ENCODE data around the gene NUP93. TPM values are rescaled to one million over a fixed set of nuclear protein-coding genes. Genes with fewer than 3 reads are reported as not detected.

Gene NUP93
- total RNA-seq, 2 donors from 2014 or later: 146 to 149 TPM

GRCh38 chr16:56777001-56777400 lies 47.1 kb downstream of the NUP93 start:
- 81 to 96% methylated on average over 5 of the region's 5 CpGs for WGBS, 2 experiments (ENCODE audit: insufficient coverage in 1 of 2, insufficient read length in 1 of 2)
- no peak for DNase-seq
- Mint-ChIP-seq H3K4me1 (peaks cover 72% of the 10 kb centered on the region), H3K27ac (peak overlapping the region; percentile 2), H3K36me3 (ENCODE audit: low read depth) (no peaks in the 10 kb centered on the region), H3K4me3 (no peak overlapping the region), H3K27me3 (ENCODE audit: insufficient read depth) (no peaks in the 10 kb centered on the region), H3K9me3 (no peaks in the 10 kb centered on the region)
- H3K27ac ChIP-seq (ENCODE audit: low read depth, low read length): no peak overlapping the region
- H3K4me3 ChIP-seq (ENCODE audit: low read length): no peak overlapping the region
- no peaks in the 10 kb centered on the region for H3K36me3 ChIP-seq (ENCODE audit: control insufficient read depth, insufficient read depth, low read length)
- no peaks in the 10 kb centered on the region for H3K27me3 ChIP-seq (ENCODE audit: control insufficient read depth, insufficient read depth, low read length, poor library complexity, severe bottlenecking)
- TF ChIP-seq CTCF (conservative IDR thresholded peaks at IDR 0.05): no peak
- H3K9ac ChIP-seq (ENCODE audit: extremely low read depth, low read length, poor library complexity, severe bottlenecking): no peak overlapping the region
- H3K9me3 ChIP-seq (ENCODE audit: control insufficient read depth, low read length): no peaks in the 10 kb centered on the region
- H3K4me1 ChIP-seq (ENCODE audit: control insufficient read depth, insufficient read depth, low read length): peaks cover 6% of the 10 kb centered on the region

- Histone ChIP-seq H3K27ac (ENCODE audit: low read depth, low read length) (no peak overlapping the region), H3K9me3 (ENCODE audit: control insufficient read depth, low read length) (no peaks in the 10 kb centered on the region), H3K27me3 (ENCODE audit: control insufficient read depth, insufficient read depth, low read length, poor library complexity, severe bottlenecking) (no peaks in the 10 kb centered on the region), H3K36me3 (ENCODE audit: control insufficient read depth, insufficient read depth, low read length) (no peaks in the 10 kb centered on the region), H3K4me3 (ENCODE audit: low read length) (no peak overlapping the region), H3K4me1 (ENCODE audit: control insufficient read depth, insufficient read depth, low read length) (peaks cover 6% of the 10 kb centered on the region), H3K9ac (ENCODE audit: extremely low read depth, low read length, poor library complexity, severe bottlenecking) (no peak overlapping the region)
- DNase-seq: no peak
- Mint-ChIP-seq H3K4me3 (no peak overlapping the region), H3K9me3 (no peaks in the 10 kb centered on the region), H3K27me3 (ENCODE audit: insufficient read depth) (no peaks in the 10 kb centered on the region), H3K36me3 (ENCODE audit: low read depth) (no peaks in the 10 kb centered on the region), H3K27ac (no peak overlapping the region), H3K4me1 (peaks cover 74% of the 10 kb centered on the region)
- WGBS, 2 experiments (ENCODE audit: insufficient coverage in 1 of 2, insufficient read length in 1 of 2): 93 to 100% methylated on average over 5 of the region's 5 CpGs
- no peak for TF ChIP-seq CTCF (conservative IDR thresholded peaks at IDR 0.05)
These were observed 47.6 kb downstream of the NUP93 start for GRCh38 chr16:56777482-56777881.

- no peak overlapping the region for H3K27ac ChIP-seq (ENCODE audit: low read depth, low read length)
- DNase-seq: no peak
- H3K36me3 ChIP-seq (ENCODE audit: control insufficient read depth, insufficient read depth, low read length): no peaks in the 10 kb centered on the region
- no peaks in the 10 kb centered on the region for H3K4me1 ChIP-seq (ENCODE audit: control insufficient read depth, insufficient read depth, low read length)
- H3K9me3 ChIP-seq (ENCODE audit: control insufficient read depth, low read length): no peaks in the 10 kb centered on the region
- no CpG with 5 or more reads among the region's 1 CpG for WGBS, 2 experiments (ENCODE audit: insufficient coverage in 1 of 2, insufficient read length in 1 of 2)
- Mint-ChIP-seq H3K27me3 (ENCODE audit: insufficient read depth) (no peaks in the 10 kb centered on the region), H3K4me1 (peaks cover 67% of the 10 kb centered on the region), H3K9me3 (no peaks in the 10 kb centered on the region), H3K36me3 (ENCODE audit: low read depth) (no peaks in the 10 kb centered on the region), H3K27ac (no peak overlapping the region), H3K4me3 (no peak overlapping the region)
- no peak overlapping the region for H3K9ac ChIP-seq (ENCODE audit: extremely low read depth, low read length, poor library complexity, severe bottlenecking)
- H3K4me3 ChIP-seq (ENCODE audit: low read length): no peak overlapping the region
- no peak for TF ChIP-seq CTCF (conservative IDR thresholded peaks at IDR 0.05)
- H3K27me3 ChIP-seq (ENCODE audit: control insufficient read depth, insufficient read depth, low read length, poor library complexity, severe bottlenecking): no peaks in the 10 kb centered on the region
These were observed 50.0 kb downstream of the NUP93 start for GRCh38 chr16:56779906-56780305.
